HG03175 (cell line): Measurements from ENCODE around the gene SMIM28.
"Not testable (repeated sequence)": the region's sequence is repeated elsewhere in the genome, so short reads cannot be mapped to it uniquely, and the experiment has no call there.

ENCODE experiments used
- ATAC-seq: cut with Tn5 transposase; IDR thresholded peaks from one replicate; pipeline ENCODE4 v1.9.1; 2021; ENCODE audit warnings: mild to moderate bottlenecking, moderate library complexity; ENCODE audit not compliant: unreplicated experiment

The SMIM28 gene

DNA sequence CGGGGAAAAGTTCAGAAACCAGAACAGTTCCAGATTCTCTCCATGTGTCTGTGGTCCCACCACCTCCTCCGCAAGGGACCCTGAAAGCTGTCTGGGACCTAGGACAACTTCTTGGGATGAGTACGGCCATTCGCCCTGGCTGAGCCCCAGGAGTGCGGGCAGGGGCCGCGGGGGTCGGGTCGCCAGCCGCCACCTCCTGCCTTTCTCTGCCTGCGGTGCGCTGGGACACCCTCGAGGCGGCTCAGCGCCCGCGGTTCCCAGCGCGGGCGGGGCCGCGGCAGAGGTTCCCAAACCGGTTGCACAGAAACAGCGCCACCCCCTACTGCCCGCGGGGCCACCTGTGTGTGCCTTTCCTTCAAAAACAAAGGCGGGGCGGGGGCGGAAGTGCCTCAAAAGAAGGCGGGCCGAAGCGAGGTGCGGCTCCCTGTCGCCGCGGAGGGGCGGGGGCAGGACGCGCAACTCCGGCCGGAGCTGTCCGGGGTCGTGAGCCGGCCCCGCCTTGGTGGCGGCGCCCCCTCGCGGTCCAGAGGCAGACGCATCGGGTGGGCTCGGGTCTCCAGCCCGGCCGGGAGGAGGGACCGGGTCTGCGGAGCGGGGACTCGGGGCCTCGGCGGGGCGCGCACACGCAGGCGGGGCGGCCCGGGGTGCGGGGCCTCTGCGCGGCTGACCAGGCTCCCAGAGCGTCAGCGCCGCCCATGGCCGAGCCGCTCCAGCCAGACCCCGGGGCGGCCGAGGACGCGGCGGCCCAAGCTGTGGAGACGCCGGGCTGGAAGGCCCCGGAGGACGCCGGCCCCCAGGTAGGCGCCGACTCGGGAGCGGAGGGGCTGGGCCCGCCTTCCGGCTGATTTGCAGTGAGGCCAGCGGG is 26.3 kb downstream of the SMIM28 start, which contains the start of gene HEBP2:
Gene HEBP2 (plus strand): TSS at position 423 of the 865 bp plus-strand sequence. CDS start 273 bp downstream, at position 696.
- peak; percentile 88 for ATAC-seq

DNA sequence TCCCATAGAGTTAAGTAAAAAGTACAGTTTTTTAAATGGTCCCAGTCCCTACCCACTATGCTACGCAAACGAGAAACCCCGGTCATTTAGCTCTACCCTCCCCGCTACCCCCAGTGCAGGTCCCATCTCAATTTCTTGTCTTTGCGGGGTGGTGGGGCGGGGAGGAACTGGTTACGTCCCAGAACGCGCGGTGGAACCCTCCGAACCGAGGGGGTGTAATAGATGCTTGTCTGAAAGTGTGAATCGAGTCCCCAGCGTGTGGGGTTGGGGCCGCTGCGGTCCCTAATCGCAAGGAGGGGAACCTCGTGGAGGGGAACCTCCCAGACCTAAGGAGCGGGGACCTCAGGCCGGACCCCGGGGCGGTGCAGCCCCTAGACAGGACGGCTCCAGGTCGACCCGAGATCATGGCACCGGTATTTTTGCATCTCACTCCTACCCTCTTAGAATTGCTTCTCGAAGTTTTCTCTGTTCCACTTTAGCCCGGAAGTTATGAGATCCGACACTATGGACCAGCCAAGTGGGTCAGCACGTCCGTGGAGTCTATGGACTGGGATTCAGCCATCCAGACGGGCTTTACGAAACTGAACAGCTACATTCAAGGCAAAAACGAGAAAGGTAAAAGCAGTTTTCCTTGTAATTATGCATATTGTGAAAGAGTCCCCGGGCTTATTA is 27.1 kb downstream of the SMIM28 start:
- ATAC-seq = peak; percentile 12

DNA sequence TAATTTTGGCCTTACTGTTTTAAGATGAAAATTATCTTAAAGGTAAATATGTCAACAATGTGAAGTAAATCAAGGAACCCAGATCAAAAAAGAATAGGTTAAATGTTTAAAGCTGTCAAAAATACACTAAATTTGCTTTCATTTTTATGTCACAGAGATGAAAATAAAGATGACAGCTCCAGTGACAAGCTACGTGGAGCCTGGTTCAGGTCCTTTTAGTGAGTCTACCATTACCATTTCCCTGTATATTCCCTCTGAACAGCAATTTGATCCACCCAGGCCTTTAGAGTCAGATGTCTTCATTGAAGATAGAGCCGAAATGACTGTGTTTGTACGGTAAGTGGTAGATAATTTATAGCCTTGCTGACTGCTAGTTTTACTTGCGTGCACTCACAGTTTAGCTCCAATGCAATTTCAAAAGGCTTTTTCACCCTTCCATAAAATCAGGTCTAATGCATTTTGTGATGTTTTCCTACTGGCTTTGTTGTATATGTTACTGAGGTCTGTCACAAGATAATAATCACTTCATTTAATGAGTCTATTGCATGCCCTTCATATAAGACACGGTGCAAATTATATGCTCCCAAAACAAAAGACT is 28.2 kb downstream of the SMIM28 start:
- no peak for ATAC-seq

- no peak for ATAC-seq
These were observed 28.7 kb downstream of the SMIM28 start for GRCh38 chr6:138406443-138406842.

GRCh38 chr6:138410048-138410735 is 32.5 kb downstream of the SMIM28 start:
- ATAC-seq = no peak

- no peak for ATAC-seq
These were observed 33.5 kb downstream of the SMIM28 start for GRCh38 chr6:138410972-138411880.

- ATAC-seq = no peak
These were observed 37.4 kb downstream of the SMIM28 start for GRCh38 chr6:138415125-138415524.

DNA sequence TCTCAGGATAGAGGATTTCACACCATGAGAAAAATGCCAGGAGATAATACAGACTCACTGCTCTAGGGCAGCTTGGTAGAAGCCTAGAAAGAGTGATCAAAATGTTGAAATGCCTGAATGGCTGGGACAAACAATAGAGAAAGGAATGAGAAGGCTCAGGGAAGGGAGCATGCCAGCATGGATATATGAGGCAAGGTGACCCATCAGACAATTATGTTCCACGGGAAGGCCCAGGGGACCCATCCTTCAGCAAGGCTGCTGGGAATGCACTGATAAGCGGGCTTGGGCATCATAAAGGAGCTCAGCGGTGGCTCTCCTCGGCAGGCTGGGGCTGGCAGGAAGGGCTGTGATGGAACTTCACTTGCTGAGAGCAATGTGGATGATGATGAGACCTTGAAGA is 38.5 kb downstream of the SMIM28 start:
- ATAC-seq = no peak

DNA sequence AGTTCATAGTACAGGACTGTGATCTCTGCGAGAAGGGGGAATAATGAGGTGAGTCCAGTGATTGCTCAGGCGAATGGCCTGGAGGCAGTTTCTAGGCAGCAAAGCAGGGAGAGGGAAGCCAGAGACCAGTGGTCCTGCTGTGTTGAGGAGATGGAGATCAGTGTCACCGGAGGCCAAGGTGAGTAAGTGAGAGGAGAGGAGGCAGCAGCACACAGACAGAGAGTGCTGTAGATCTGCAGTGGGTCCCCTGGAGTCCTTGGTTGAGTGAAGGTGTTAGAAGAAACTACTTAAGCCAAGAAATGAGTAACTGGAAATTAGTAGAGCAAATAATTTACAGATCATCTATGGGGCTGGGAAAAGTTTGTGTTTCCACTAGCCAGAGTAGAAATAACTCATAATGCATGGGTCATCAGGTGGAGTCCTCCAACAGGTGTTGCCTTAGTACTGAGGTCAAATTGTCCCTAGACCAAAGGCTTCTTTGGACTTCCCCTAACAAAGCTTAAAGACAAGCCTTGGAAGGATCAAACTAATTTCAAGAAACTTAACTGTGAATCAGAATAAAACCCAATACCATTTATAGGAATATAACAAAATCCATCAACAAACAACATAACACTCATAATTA is 39.9 kb downstream of the SMIM28 start:
- ATAC-seq = no peak

DNA sequence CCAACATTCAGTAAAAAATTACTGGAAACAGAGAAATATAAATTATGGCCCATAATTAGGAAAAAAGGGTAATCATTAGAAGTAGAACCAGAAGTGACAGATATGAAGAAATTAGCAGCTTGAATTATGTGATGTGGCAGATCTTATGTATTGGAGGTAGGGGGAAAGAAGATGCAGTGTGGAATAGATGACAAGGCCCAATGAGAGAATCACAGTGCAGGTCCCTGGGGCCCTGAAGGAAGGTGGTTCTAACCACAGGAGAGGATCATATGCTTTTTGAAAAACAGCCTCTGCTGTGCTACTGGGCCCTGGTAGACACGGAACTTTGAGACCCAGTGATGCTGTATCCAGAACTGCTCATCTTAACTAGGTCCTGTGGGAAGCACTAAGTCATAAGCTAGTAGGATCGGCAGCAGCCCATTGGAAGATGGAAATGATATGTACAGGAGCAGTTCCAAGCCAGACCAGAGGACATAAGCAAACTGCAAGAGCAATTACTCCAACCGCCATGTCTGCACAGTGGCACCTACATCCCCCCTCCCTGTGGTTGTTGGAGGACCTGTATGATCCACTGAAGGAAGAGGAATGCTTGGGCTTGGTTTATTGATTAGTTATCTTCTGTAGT is 40.5 kb downstream of the SMIM28 start:
- no peak for ATAC-seq

DNA sequence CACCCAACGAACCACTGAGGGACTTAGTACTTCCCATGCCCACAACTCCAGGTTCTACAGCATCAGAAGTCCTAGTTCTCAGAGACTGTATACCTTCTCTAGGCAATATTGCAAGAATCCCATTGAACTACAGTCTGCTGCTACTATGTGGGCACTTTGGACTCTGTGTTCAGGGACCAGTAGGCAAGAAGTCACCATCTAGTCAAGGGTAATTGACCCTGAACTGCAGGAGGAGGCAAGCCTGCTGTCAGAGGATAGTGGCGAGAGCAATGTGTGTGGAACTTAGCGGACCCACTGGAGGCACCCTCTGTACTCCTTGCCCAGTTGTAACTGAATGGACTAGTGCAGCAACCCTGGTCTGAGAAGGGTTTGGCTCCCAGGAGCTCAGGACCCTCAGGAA is 42.1 kb downstream of the SMIM28 start:
- ATAC-seq = no peak

DNA sequence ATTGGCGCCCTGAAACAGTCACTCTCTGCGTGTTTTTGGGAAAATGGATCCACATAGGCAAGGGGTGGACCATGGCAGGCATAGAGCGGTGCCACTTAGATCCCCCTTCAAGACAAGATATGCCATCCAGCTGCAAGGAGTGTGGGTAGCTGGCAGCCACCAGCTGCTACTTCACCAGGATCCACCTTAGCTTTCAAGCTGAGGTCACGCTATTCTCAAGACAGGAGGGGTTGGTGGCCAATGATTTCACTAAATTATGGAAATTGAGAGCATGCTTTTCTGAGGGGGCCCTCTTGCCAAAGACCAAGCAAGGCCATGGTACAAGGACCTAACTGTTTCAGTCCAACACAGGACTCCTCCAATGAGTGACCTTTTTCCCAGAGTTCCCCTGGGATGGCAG is 42.7 kb downstream of the SMIM28 start:
- no peak for ATAC-seq

DNA sequence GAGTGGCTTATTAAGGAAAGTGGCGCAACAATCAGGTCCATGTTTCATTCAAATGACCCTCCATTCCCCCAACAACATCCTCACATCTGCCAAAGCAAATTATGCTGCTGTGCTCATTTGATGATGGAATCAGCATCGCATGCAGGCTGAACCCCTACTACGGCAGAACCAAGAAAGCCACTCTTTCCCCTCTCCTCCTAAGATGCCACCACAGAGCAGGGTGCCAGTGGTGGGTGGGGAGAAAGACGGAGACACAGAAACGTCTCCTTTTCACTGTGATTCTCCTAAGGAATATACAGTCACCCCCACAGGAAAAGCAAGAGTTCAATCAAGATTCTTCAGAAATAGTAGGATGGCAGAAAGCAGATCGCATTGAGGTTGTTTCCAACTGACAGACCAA is 43.4 kb downstream of the SMIM28 start:
- no peak for ATAC-seq

GRCh38 chr6:138421608-138422007 is 43.9 kb downstream of the SMIM28 start:
- no peak for ATAC-seq

DNA sequence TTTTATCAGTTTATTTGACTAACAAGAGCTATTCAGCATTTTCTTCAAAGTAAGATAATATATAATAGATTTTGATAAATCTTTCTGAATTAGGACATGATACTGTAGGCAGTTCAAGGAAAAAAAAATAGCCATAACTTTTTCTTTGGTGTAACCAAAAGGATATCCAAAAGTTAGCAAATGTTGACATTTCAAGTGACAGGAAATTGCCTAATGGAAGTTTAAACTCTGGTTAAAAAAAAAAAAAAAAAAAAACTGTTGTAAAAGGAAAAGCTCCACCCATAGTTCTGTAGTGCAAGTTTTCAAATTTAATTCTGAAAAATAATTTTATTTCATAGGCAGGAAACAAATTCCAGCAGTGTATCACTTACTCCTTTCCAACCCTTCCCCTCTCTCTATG is 45.2 kb downstream of the SMIM28 start:
- no peak for ATAC-seq

DNA sequence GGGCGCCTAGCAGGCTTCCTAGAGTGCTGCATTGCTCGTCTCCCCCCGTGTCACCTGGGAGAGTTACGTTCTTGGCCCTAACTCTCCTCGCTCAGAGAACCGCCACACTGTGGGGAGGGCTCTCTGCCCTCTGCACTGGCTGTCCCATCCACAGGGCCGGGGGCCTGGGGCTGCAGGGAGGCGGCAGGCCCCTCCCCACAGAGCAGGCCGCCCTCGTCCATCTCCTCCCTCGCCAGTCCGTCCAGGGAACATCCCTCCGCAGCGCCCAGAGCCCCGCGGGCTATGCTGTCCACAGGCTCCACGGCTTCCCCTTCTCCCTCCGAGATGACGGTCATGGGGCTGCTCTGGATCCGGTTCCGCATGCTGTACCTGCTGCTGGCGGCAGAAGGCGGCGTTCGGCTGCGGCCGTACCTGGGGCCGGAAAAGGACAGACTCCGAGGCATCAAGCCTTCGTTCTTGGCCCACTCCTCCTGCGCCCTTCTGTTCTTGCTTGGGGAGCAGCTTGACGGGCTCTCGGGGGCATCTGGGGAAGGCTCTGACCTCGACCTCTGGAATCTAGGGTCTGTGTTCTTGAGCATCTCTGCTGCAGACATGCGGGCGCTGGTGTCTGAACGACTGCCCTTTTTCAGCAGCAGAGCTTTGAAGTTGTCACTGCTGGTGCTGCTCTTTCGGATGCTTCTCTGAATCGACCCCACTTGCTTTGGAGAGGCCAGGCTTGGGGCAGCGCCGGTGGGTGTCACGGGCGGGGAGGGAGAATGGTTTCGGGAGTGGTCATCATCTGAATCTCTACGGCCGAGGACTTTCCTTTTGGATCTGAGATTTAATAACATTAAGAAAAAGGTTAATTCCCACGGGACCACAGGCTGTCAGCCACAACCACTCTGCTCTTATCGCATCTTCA is 46.5 kb downstream of the SMIM28 start:
- ATAC-seq = no peak

GRCh38 chr6:138425256-138425655 is 47.6 kb downstream of the SMIM28 start:
- ATAC-seq = not testable (repeated sequence)

DNA sequence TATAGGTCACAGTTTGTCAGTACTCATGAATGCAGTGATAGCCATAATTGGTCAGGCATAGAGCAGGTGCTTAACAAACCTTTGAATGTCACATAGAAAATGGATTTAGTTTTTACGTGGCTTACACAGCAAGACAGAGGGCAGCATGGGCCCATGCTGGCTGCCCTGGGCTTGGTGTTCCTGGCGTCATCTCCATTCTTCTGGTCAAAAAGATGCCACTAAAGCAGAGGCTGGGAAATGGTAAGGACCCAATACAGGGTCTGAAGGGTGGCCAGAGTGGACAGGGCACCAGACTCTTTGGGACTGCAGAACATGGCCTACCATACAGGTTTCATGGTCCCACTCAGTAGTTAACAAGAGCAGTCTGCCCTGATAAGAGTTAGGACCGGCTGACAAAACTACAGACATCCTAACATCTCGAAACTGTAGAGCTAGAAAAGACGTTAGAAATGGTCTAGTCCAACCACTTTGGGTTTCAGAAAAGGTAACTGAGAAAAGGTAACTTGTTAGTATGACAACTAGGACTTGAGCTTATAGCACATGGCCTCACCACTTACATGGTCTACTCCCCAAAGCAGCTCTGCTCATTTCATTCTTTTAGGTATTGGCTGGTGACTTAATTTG is 48.9 kb downstream of the SMIM28 start:
- ATAC-seq = no peak
